WTC11 (cell line): ENCODE measurements around the gene PLXND1. TPM values are rescaled to one million over a fixed set of nuclear protein-coding genes. Genes with fewer than 3 reads are reported as not detected.

Experiments
- ATAC-seq: fragments of 200-7000 bp; cut with Tn5 transposase; 2 replicates; pipeline ENCODE4 v1.10.0; 2021; ENCODE audit warnings: mild to moderate bottlenecking, moderate library complexity
- CTCF ChIA-PET: fragments of 300-600 bp; sonication (Branson Sonifier 250); formaldehyde crosslinking; loops from one replicate; lab custom pipeline; 2021; ENCODE audit warnings: antibody characterized with exemption; lab: Charles Lee
- POLR2A ChIA-PET: fragments of 350-600 bp; sonication (Branson Sonifier 250); formaldehyde crosslinking; loops from one replicate; lab custom pipeline; 2021; ENCODE audit warnings: antibody characterized with exemption; lab: Charles Lee
- DNase-seq: peaks from one replicate; pipeline ENCODE4 v3.0.0; 2021; ENCODE audit warnings: low spot score
- H3K27ac Mint-ChIP-seq: 2 replicates; pipeline ENCODE4 v1.8.0; 2021; ENCODE audit warnings: mixed read lengths
- H3K27me3 Mint-ChIP-seq: 2 replicates; pipeline ENCODE4 v1.8.0; 2021; ENCODE audit warnings: low read depth, mild to moderate bottlenecking, moderate library complexity, mixed read lengths
- H3K36me3 Mint-ChIP-seq: 2 replicates; pipeline ENCODE4 v1.8.0; 2021; ENCODE audit warnings: mixed read lengths
- H3K4me1 Mint-ChIP-seq: 2 replicates; pipeline ENCODE4 v1.8.0; 2022; ENCODE audit warnings: mixed read lengths
- H3K4me3 Mint-ChIP-seq: 2 replicates; pipeline ENCODE4 v1.8.0; 2021; ENCODE audit warnings: mild to moderate bottlenecking, moderate library complexity, mixed read lengths
- H3K9me3 Mint-ChIP-seq: 2 replicates; pipeline ENCODE4 v1.8.0; 2021; ENCODE audit warnings: mixed read lengths
- AFF4 ChIP-seq: sonication (generic); formaldehyde crosslinking; IDR thresholded peaks from 2 replicates; pipeline ENCODE4 v1.8.1; 2023; ENCODE audit warnings: mild to moderate bottlenecking, missing genetic modification reagents, borderline replicate concordance
- ATF1 ChIP-seq: sonication (generic); formaldehyde crosslinking; IDR thresholded peaks from 2 replicates; pipeline ENCODE4 v1.8.1; 2023; ENCODE audit warnings: mild to moderate bottlenecking, moderate library complexity, missing genetic modification reagents
- ATF6 ChIP-seq: sonication (generic); formaldehyde crosslinking; IDR thresholded peaks from 2 replicates; pipeline ENCODE4 v1.8.1; 2023; ENCODE audit warnings: mild to moderate bottlenecking, missing genetic modification reagents
- CREB1 ChIP-seq: sonication (generic); formaldehyde crosslinking; IDR thresholded peaks from 2 replicates; pipeline ENCODE4 v1.8.0; 2023; ENCODE audit warnings: mild to moderate bottlenecking, missing genetic modification reagents
- GTF2I ChIP-seq: fragments of 250-450 bp; sonication (Bioruptor Pico); conservative IDR thresholded peaks from 2 replicates; pipeline ENCODE4 v1.4.0; 2021; ENCODE audit warnings: mild to moderate bottlenecking
- NFYB ChIP-seq: sonication (generic); formaldehyde crosslinking; conservative IDR thresholded peaks from 2 replicates; pipeline ENCODE4 v1.8.0; 2022; ENCODE audit warnings: low read depth, missing genetic modification reagents
- PRDM15 ChIP-seq: sonication (generic); formaldehyde crosslinking; IDR thresholded peaks from 2 replicates; pipeline ENCODE4 v1.8.0; 2022; ENCODE audit warnings: missing genetic modification reagents
- SP1 ChIP-seq: sonication (generic); formaldehyde crosslinking; conservative IDR thresholded peaks from 2 replicates; pipeline ENCODE4 v1.8.1; 2022; ENCODE audit warnings: missing genetic modification reagents
- ZBTB21 ChIP-seq: sonication (generic); formaldehyde crosslinking; IDR thresholded peaks from 2 replicates; pipeline ENCODE4 v1.8.1; 2023; ENCODE audit warnings: mild to moderate bottlenecking, missing genetic modification reagents, borderline replicate concordance
- ZNF281 ChIP-seq: sonication (generic); formaldehyde crosslinking; IDR thresholded peaks from 2 replicates; pipeline ENCODE4 v1.8.0; 2023; ENCODE audit warnings: mild to moderate bottlenecking, missing genetic modification reagents
- ZNF396 ChIP-seq: fragments of 250-450 bp; sonication (Bioruptor Pico); IDR thresholded peaks from 2 replicates; pipeline ENCODE4 v1.8.0; 2021; ENCODE audit warnings: mild to moderate bottlenecking, moderate library complexity, borderline replicate concordance
- total RNA-seq: library from RNA; stranded (reverse); gene quantifications from 3 replicates; pipeline ENCODE4 v1.2.3, GENCODE V29; 2021
- TF ChIP-seq, protein P1 (sequence below): sonication (generic); formaldehyde crosslinking; IDR thresholded peaks from 2 replicates; pipeline ENCODE4 v1.8.0; 2022; ENCODE audit warnings: mild to moderate bottlenecking, missing genetic modification reagents
- TF ChIP-seq, protein P2 (sequence below): fragments of 200-600 bp; IDR thresholded peaks from 2 replicates; pipeline ENCODE4 v1.8.0; 2022; ENCODE audit warnings: antibody characterized with exemption
- TF ChIP-seq, protein P3 (sequence below): sonication (generic); formaldehyde crosslinking; conservative IDR thresholded peaks from 2 replicates; pipeline ENCODE4 v1.8.1; 2022; ENCODE audit warnings: mild to moderate bottlenecking, missing genetic modification reagents

PLXND1 gene
- total RNA-seq, 1 experiment from 2014 or later = 56.7 TPM

GRCh38 chr3:129628169-129628522 is 21.7 kb upstream of the PLXND1 start:
- DNase-seq (no peak), ATAC-seq (no peak)
- Mint-ChIP-seq H3K27ac (peak overlapping the region; percentile 65), H3K4me3 (peak overlapping the region; percentile 89), H3K36me3 (no peaks in the 10 kb centered on the region), H3K27me3 (no peaks in the 10 kb centered on the region), H3K9me3 (no peaks in the 10 kb centered on the region), H3K4me1 (peaks cover 23% of the 10 kb centered on the region)
- POLR2A ChIA-PET = interaction anchor here (1.1 kb wide), 1 partner anchor 36 kb away, joined by 4 read pairs; no protein-coding TSS in a partner anchor
- CTCF ChIA-PET = interaction anchor here (0.8 to 6.1 kb wide), 37 partner anchors 9 to 315 kb away, joined by 3 to 84 read pairs (median 4); partner anchors contain the start of gene RHO
- TF ChIP-seq GTF2I (CRISPR knock-in tag) (no peak), PRDM15 (CRISPR knock-in tag) (no peak), ZNF281 (no peak), SP1 (CRISPR knock-in tag) (no peak), ATF1 (no peak), ZBTB21 (no peak), NFYB (CRISPR knock-in tag) (no peak), CREB1 (CRISPR knock-in tag) (no peak)
- TF ChIP-seq, protein P1, sequence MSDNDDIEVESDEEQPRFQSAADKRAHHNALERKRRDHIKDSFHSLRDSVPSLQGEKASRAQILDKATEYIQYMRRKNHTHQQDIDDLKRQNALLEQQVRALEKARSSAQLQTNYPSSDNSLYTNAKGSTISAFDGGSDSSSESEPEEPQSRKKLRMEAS (CRISPR knock-in tag) = no peak
- TF ChIP-seq, protein P2, sequence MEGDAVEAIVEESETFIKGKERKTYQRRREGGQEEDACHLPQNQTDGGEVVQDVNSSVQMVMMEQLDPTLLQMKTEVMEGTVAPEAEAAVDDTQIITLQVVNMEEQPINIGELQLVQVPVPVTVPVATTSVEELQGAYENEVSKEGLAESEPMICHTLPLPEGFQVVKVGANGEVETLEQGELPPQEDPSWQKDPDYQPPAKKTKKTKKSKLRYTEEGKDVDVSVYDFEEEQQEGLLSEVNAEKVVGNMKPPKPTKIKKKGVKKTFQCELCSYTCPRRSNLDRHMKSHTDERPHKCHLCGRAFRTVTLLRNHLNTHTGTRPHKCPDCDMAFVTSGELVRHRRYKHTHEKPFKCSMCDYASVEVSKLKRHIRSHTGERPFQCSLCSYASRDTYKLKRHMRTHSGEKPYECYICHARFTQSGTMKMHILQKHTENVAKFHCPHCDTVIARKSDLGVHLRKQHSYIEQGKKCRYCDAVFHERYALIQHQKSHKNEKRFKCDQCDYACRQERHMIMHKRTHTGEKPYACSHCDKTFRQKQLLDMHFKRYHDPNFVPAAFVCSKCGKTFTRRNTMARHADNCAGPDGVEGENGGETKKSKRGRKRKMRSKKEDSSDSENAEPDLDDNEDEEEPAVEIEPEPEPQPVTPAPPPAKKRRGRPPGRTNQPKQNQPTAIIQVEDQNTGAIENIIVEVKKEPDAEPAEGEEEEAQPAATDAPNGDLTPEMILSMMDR = no peak

DNA sequence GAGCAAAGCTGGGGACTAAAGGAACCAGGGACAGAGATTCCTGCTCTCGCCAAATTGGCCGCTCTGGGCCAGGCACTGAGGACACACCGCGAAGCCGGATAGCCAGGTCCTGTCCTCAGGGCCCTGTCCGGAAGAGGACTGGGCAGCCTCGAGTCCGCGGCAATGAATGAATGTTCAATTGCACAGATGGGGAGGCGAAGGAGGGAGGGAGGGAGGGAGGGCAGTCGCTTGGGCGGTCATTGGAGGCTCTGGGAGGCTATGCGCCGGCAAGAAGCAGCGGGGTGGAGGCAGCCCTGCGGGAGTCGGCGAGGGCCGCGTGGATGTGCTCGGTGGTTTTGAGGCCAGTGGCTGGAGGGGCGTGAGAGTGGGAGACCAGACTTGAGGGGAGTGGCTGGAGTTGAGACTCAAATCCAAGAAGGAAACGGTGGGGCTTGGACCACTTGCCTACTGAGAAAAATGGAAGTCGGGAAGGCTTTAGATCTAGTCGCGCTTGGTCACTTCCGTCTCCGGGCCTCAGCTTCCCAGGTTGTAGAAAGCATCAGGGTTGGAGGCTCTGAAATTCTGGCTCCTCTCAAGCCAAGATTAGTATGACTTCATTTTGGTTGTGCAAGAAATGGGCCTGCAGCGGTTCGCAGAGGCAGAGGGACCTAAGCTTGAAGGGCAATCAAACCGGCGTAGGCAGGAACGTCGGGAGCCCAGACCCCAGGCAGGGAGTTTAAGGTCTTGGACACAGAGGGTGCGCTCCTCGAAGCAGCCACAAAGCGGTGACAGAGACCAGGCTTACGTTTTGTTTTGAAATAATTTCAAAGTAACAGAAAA is 21.1 kb upstream of the PLXND1 start:
- H3K4me1 Mint-ChIP-seq = peaks cover 25% of the 10 kb centered on the region
- ATAC-seq (peak; percentile 59), DNase-seq (peak; percentile 80)
- no peaks in the 10 kb centered on the region for H3K27me3 Mint-ChIP-seq
- POLR2A ChIA-PET = interaction anchor here (0.5 to 1.1 kb wide), 3 partner anchors 35 to 245 kb away, joined by 3 to 4 read pairs (median 4); no protein-coding TSS in a partner anchor
- H3K4me3 Mint-ChIP-seq = peak overlapping the region; percentile 89
- no peaks in the 10 kb centered on the region for H3K36me3 Mint-ChIP-seq
- CTCF ChIA-PET = interaction anchor here (0.6 to 6.1 kb wide), 43 partner anchors 9 to 315 kb away, joined by 3 to 84 read pairs (median 4); partner anchors contain the start of gene RHO
- H3K9me3 Mint-ChIP-seq = no peaks in the 10 kb centered on the region
- peak overlapping the region; percentile 94 for H3K27ac Mint-ChIP-seq
- 0 out of 2 replicates have a peak, but pooled peaks have one; percentile 6 for TF ChIP-seq ZNF281
- no peak for TF ChIP-seq AFF4 (CRISPR knock-in tag)
- TF ChIP-seq, protein P3, sequence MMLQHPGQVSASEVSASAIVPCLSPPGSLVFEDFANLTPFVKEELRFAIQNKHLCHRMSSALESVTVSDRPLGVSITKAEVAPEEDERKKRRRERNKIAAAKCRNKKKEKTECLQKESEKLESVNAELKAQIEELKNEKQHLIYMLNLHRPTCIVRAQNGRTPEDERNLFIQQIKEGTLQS = no peak
- TF ChIP-seq ATF6 = no peak
- TF ChIP-seq ZNF396 (CRISPR knock-in tag) = no peak
